ENCODE data around the gene ZNF654. TPM values are rescaled to one million over a fixed set of nuclear protein-coding genes. Genes with fewer than 3 reads are reported as not detected.
A peak's percentile ranks its signal among the peaks of the same experiment; 100 is the strongest.
"Not testable (repeated sequence)": the region's sequence is repeated elsewhere in the genome, so short reads cannot be mapped to it uniquely, and the experiment has no call there.

Gene ZNF654
- 10 to 100 TPM; 14.3 to 17.6 TPM for total RNA-seq
- long read RNA-seq, full-length matches to known transcripts = 5 of 20 reads
- long read RNA-seq, partial matches to known transcripts = 1 of 20 reads
- long read RNA-seq, other reads (novel, unspliced or antisense) = 14 of 20 reads

GRCh38 chr3:88058581-88059379 lies at the start of gene ZNF654, which contains the start of gene CGGBP1:
ZNF654 (plus strand) TSS chr3:88059255; CDS start chr3:88059320, 65 bp downstream.
CGGBP1 (minus strand) TSS chr3:88059005; CDS start chr3:88055976, 3,029 bp downstream.
- intact Hi-C loops (cut with DNase I, micrococcal nuclease) = no loop called here
- ATAC-seq (peak; percentile 92), DNase-seq (peak; percentile 98)

- no peak for ATAC-seq
- intact Hi-C loops (cut with DNase I, micrococcal nuclease) = no loop called here
These were observed 48.2 kb upstream of the ZNF654 start for GRCh38 chr3:88010810-88011209.

GRCh38 chr3:88013592-88013991 lies 45.5 kb upstream of the ZNF654 start:
- intact Hi-C loops (cut with DNase I, micrococcal nuclease) = no loop called here
- no peak for ATAC-seq

More at GRCh38 chr3:88010810-88011209, 48.2 kb upstream of the ZNF654 start:
- DNase-seq = no peak

GRCh38 chr3:88015656-88016055 lies 43.4 kb upstream of the ZNF654 start:
- intact Hi-C loops (cut with DNase I, micrococcal nuclease); DNase-seq; ATAC-seq: not testable (repeated sequence)

More at GRCh38 chr3:88013592-88013991, 45.5 kb upstream of the ZNF654 start:
- DNase-seq = no peak

- DNase-seq (no peak), ATAC-seq (no peak)
- intact Hi-C loops (cut with DNase I, micrococcal nuclease) = no loop called here
These were observed 40.0 kb upstream of the ZNF654 start for GRCh38 chr3:88019024-88019423.

GRCh38 chr3:88025001-88025552 lies 34.0 kb upstream of the ZNF654 start:
- no peak for ATAC-seq
- intact Hi-C loops (cut with DNase I, micrococcal nuclease) = no loop called here
- DNase-seq = no peak

- ATAC-seq (no peak), DNase-seq (no peak)
- intact Hi-C loops (cut with DNase I, micrococcal nuclease) = no loop called here
These were observed 30.2 kb upstream of the ZNF654 start for GRCh38 chr3:88028876-88029275.

- intact Hi-C loops (cut with DNase I, micrococcal nuclease) = no loop called here
- ATAC-seq (no peak), DNase-seq (no peak)
These were observed 28.8 kb upstream of the ZNF654 start for GRCh38 chr3:88030210-88030609.

GRCh38 chr3:88031642-88032077 lies 27.4 kb upstream of the ZNF654 start:
- intact Hi-C loops (cut with DNase I, micrococcal nuclease) = no loop called here
- DNase-seq (no peak), ATAC-seq (peak; percentile 60)

GRCh38 chr3:88032245-88032644 lies 26.8 kb upstream of the ZNF654 start:
- no peak for DNase-seq
- ATAC-seq = no peak
- intact Hi-C loops (cut with DNase I, micrococcal nuclease) = no loop called here

- intact Hi-C loops (cut with DNase I, micrococcal nuclease) = no loop called here
- no peak for ATAC-seq
- no peak for DNase-seq
These were observed 26.0 kb upstream of the ZNF654 start for GRCh38 chr3:88033079-88033478.

GRCh38 chr3:88033808-88034207 lies 25.2 kb upstream of the ZNF654 start:
- DNase-seq = no peak
- ATAC-seq = no peak
- intact Hi-C loops (cut with DNase I, micrococcal nuclease) = no loop called here

GRCh38 chr3:88034491-88035275 lies 24.4 kb upstream of the ZNF654 start:
- DNase-seq = no peak
- intact Hi-C loops (cut with DNase I, micrococcal nuclease) = no loop called here
- no peak for ATAC-seq

- DNase-seq = no peak
- ATAC-seq = no peak
- intact Hi-C loops (cut with DNase I, micrococcal nuclease) = no loop called here
These were observed 22.8 kb upstream of the ZNF654 start for GRCh38 chr3:88036221-88036620.

- DNase-seq (no peak), ATAC-seq (no peak)
- intact Hi-C loops (cut with DNase I, micrococcal nuclease) = no loop called here
These were observed 20.5 kb upstream of the ZNF654 start for GRCh38 chr3:88038566-88038965.

- intact Hi-C loops (cut with DNase I, micrococcal nuclease) = no loop called here
- DNase-seq = no peak
- ATAC-seq = no peak
These were observed 18.5 kb upstream of the ZNF654 start for GRCh38 chr3:88040529-88040928.

- DNase-seq = no peak
- intact Hi-C loops (cut with DNase I, micrococcal nuclease) = no loop called here
- ATAC-seq = no peak
These were observed 18.1 kb upstream of the ZNF654 start for GRCh38 chr3:88041005-88041404.

- intact Hi-C loops (cut with DNase I, micrococcal nuclease) = no loop called here
- DNase-seq = no peak
- ATAC-seq = no peak
These were observed 14.6 kb upstream of the ZNF654 start for GRCh38 chr3:88044411-88044810.

GRCh38 chr3:88046766-88047165 lies 12.3 kb upstream of the ZNF654 start:
- intact Hi-C loops (cut with DNase I, micrococcal nuclease) = no loop called here
- ATAC-seq = no peak

More at GRCh38 chr3:88046766-88047165, 12.3 kb upstream of the ZNF654 start:
- DNase-seq = no peak
